ENCODE results near the gene AKAP14.
A peak's percentile ranks its signal among the peaks of the same experiment; 100 is the strongest.
"Not testable (repeated sequence)": the region's sequence is repeated elsewhere in the genome, so short reads cannot be mapped to it uniquely, and the experiment has no call there.

Gene AKAP14

DNA sequence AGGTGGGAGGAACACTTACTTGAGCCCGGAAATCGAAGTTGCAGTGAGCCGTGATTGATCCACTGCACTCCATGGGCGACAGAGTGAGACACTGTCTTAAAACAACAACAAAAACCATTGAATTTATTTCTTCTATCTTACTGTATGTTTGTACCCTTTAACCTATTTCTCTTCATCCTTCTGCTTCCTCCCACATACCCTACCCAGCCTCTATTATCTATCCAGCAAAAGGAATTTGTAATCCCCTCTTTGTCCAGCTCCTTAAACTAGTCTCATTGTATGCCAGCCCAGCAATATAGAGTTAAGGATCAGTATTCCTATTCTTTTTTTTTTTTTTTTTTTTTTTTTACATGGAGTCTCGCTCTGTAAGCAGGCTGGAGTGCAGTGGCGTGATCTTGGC lies 49.8 kb downstream of the AKAP14 start:
- no peak overlapping the region for H3K27ac Mint-ChIP-seq
- H3K4me1 Mint-ChIP-seq (ENCODE audit: low read depth): peaks cover 29% of the 10 kb centered on the region
- no peaks in the 10 kb centered on the region for H3K27me3 Mint-ChIP-seq
- no peaks in the 10 kb centered on the region for H3K9me3 Mint-ChIP-seq
- H3K36me3 Mint-ChIP-seq (ENCODE audit: low read depth): peaks cover 15% of the 10 kb centered on the region
- no peak overlapping the region for H3K4me3 Mint-ChIP-seq
- intact Hi-C loops (cut with micrococcal nuclease): loop anchor here (10.0 kb wide), 1 partner anchor 71 kb away; the partner anchor contains the start of genes NDUFA1 and RNF113A

DNA sequence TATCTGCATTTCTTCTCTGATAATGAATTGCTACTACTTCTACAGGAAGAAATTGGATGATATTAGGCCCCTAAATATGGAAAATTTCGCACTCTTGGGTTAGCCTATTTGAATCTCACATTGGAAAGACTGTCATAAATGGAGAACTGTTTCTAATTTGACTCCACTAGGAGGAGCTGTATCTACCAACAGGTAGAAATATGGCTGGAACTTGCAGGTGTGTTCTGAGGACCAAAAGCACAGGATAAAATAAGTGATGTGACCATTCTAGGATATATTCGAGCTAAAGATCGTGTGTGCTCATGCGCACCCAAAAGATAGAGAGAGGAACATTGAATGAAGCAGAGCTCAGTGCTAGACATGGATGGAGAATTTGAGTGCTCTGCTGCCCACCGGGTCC lies 52.7 kb downstream of the AKAP14 start:
- Mint-ChIP-seq H3K9me3 (no peaks in the 10 kb centered on the region), H3K27me3 (no peaks in the 10 kb centered on the region), H3K36me3 (ENCODE audit: low read depth) (no peaks in the 10 kb centered on the region), H3K27ac (peak overlapping the region; percentile 59), H3K4me3 (no peak overlapping the region), H3K4me1 (ENCODE audit: low read depth) (peaks cover 12% of the 10 kb centered on the region)
- intact Hi-C loops (cut with micrococcal nuclease): loop anchor here (10.0 kb wide), 1 partner anchor 74 kb away; the partner anchor contains the start of genes NDUFA1 and RNF113A

DNA sequence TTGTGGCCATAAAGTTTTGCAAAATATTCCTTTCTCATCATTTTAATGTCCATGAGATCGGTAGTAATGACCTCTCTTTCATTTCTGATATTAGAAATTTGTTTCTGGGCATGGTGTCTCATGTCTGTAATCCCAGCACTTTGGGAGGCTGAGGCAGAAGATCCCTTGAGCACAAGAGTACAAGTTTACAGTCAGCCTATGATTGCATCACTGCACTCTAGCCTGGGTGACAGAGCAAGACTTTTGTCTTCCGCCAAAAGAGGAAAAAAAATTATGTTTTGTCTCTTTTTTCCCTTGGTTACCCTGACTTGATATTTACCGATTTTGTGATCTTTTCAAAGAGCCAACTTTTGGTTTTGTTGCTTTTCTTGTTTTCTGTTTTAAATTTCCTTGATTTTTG lies 58.7 kb downstream of the AKAP14 start:
- Mint-ChIP-seq H3K27ac (peak overlapping the region; percentile 46), H3K27me3 (peaks cover 13% of the 10 kb centered on the region), H3K36me3 (ENCODE audit: low read depth) (no peaks in the 10 kb centered on the region), H3K4me1 (ENCODE audit: low read depth) (peaks cover 10% of the 10 kb centered on the region), H3K9me3 (no peaks in the 10 kb centered on the region), H3K4me3 (peak overlapping the region; percentile 57)
- intact Hi-C loops (cut with micrococcal nuclease): no loop called here

DNA sequence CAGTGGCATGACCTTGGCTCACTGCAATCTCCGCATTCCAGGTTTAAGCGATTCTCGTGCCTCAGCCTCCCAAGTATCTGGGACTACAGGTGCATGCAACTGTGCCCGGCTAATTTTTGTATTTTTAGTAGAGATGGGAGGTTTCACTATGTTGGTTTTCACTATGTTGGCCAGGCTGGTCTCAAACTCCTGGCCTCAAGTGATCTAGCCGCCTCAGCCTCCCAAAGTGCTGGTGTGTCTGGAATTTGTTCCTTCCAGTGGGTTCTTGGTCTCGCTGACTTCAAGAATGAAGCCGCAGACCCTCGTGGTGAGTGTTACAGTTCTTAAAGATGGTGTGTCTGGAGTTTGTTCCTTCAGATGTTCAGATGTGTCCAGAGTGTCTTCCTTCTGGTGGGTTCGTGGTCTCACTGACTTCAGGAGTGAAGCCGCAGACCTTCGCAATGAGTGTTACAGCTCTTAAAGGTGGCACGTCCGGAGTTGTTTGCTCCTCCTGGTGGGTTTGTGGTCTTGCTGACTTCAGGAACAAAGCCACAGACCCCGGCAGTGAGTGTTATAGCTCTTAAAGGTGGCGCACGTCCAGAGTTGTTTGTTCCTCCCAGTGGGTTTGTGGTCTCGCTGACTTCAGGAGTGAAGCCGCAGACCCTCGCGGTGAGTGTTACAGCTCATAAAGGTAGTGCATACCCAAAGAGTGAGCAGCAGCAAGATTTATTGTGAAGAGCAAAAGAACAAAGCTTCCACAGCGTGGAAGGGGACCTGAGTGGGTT lies 60.3 kb downstream of the AKAP14 start:
- peaks cover 19% of the 10 kb centered on the region for H3K27me3 Mint-ChIP-seq
- H3K4me3 Mint-ChIP-seq; H3K27ac Mint-ChIP-seq; H3K4me1 Mint-ChIP-seq (ENCODE audit: low read depth); intact Hi-C loops (cut with micrococcal nuclease); H3K36me3 Mint-ChIP-seq (ENCODE audit: low read depth); H3K9me3 Mint-ChIP-seq: not testable (repeated sequence)

DNA sequence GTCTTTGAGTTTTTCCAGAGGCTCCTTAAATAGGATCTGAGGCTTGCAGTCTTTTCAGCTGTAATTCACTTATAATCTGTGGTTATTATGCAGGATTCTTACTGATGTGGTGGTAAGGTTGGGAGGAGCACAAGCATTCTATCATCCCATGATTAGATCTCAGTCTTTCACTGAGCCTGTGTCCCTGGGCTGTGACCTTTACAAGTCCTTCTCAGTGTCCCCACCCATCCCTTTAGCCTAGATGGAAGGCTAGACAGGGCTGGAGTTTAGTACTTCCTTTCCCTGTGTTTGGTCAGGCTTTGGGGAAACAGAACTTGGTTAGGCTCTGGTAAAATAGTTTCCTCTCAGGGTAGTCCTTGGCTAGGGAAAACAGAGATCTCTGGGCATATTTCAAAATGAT lies 64.9 kb downstream of the AKAP14 start:
- H3K36me3 Mint-ChIP-seq (ENCODE audit: low read depth): no peaks in the 10 kb centered on the region
- intact Hi-C loops (cut with micrococcal nuclease): no loop called here
- peaks cover 27% of the 10 kb centered on the region for H3K27me3 Mint-ChIP-seq

DNA sequence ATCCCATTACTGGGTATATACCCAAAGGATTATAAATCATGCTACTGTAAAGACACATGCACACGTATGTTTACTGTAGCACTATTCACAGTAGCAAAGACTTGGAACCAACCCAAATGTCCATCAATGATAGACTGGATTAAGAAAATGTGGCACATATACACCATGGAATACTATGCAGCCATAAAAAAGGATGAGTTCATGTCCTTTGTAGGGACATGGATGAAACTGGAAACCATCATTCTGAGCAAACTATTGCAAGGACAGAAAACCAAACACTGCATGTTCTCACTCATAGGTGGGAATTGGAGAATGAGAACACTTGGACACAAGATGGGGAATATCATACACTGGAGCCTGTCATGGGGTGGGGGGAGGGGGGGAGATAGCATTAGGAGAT lies 71.1 kb downstream of the AKAP14 start:
- H3K4me3 Mint-ChIP-seq, H3K27ac Mint-ChIP-seq: not testable (repeated sequence)

More for the DNA sequence above, 64.9 kb downstream of the AKAP14 start:
- no peaks in the 10 kb centered on the region for H3K4me1 Mint-ChIP-seq (ENCODE audit: low read depth)
- no peak overlapping the region for H3K27ac Mint-ChIP-seq
- no peaks in the 10 kb centered on the region for H3K9me3 Mint-ChIP-seq
- no peak overlapping the region for H3K4me3 Mint-ChIP-seq

More for the DNA sequence above, 71.1 kb downstream of the AKAP14 start:
- H3K4me1 Mint-ChIP-seq (ENCODE audit: low read depth); intact Hi-C loops (cut with micrococcal nuclease); H3K27me3 Mint-ChIP-seq; H3K36me3 Mint-ChIP-seq (ENCODE audit: low read depth); H3K9me3 Mint-ChIP-seq: not testable (repeated sequence)

All from dendritic cell treated with granulocyte-macrophage colony-stimulating factor and Interleukin-4, amounts not matched to agents 40 ng/mL and 50 ng/mL, for 4 days (primary cell).